Activated T-helper 17 cell treated with anti-CD3 and anti-CD28 coated beads, Interleukin-2, amount 50 U/mL, for 72 hours (primary cell): ENCODE results near the gene LEP. TPM values are rescaled to one million over a fixed set of nuclear protein-coding genes. Genes with fewer than 3 reads are reported as not detected.
"Not testable (repeated sequence)": the region's sequence is repeated elsewhere in the genome, so short reads cannot be mapped to it uniquely, and the experiment has no call there.

Experiments
- ATAC-seq: fragments of 150-1000 bp; cut with Tn5 transposase; replicated peaks from 2 replicates; pipeline ENCODE4 v1.10.0; 2021; ENCODE audit warnings: mild to moderate bottlenecking, moderate library complexity
- H3K27ac Mint-ChIP-seq: one replicate; pipeline ENCODE4 v1.8.0; 2022; ENCODE audit warnings: mixed read lengths
- H3K27me3 Mint-ChIP-seq: one replicate; pipeline ENCODE4 v1.8.0; 2022; ENCODE audit warnings: mixed read lengths
- H3K36me3 Mint-ChIP-seq: one replicate; pipeline ENCODE4 v1.8.0; 2022; ENCODE audit warnings: low read depth, mild to moderate bottlenecking, mixed read lengths
- H3K4me1 Mint-ChIP-seq: one replicate; pipeline ENCODE4 v1.8.0; 2022; ENCODE audit warnings: mixed read lengths
- H3K4me3 Mint-ChIP-seq: one replicate; pipeline ENCODE4 v1.8.0; 2022; ENCODE audit warnings: mild to moderate bottlenecking, mixed read lengths
- H3K9me3 Mint-ChIP-seq: one replicate; pipeline ENCODE4 v1.8.0; 2022; ENCODE audit warnings: mixed read lengths
- total RNA-seq, 2 donors: library from RNA; stranded (reverse); gene quantifications; one replicate each; pipeline ENCODE4 v1.2.3, GENCODE V29; 2022

LEP gene
- total RNA-seq, 2 donors from 2014 or later: not detected

DNA sequence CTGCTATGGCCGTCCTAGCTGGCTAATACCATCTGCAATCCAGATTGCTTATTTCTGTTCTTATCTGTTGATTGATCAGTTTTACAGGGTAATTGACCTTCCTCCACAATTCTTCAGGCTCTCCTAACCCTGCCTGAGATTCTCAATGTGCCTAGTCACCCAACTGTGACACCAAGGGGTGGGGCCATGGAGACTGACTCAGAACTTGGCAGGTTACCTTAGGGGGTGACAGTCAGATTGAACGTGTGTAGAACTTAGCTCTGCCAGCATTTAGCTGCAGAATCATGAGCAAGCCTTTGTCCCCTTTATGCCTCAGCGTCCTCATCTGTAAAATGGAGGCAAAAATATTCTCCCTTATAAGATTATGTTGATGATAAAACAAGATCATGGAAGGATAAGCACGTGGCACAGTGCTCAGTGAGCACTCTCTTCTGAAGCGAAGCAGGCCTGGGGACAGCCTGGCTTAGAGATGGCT is 19.1 kb upstream of the LEP start:
- Mint-ChIP-seq H3K27ac (no peak overlapping the region), H3K9me3 (no peaks in the 10 kb centered on the region), H3K36me3 (no peaks in the 10 kb centered on the region), H3K4me3 (no peak overlapping the region), H3K4me1 (no peaks in the 10 kb centered on the region), H3K27me3 (peaks cover 20% of the 10 kb centered on the region)
- no peak for ATAC-seq

DNA sequence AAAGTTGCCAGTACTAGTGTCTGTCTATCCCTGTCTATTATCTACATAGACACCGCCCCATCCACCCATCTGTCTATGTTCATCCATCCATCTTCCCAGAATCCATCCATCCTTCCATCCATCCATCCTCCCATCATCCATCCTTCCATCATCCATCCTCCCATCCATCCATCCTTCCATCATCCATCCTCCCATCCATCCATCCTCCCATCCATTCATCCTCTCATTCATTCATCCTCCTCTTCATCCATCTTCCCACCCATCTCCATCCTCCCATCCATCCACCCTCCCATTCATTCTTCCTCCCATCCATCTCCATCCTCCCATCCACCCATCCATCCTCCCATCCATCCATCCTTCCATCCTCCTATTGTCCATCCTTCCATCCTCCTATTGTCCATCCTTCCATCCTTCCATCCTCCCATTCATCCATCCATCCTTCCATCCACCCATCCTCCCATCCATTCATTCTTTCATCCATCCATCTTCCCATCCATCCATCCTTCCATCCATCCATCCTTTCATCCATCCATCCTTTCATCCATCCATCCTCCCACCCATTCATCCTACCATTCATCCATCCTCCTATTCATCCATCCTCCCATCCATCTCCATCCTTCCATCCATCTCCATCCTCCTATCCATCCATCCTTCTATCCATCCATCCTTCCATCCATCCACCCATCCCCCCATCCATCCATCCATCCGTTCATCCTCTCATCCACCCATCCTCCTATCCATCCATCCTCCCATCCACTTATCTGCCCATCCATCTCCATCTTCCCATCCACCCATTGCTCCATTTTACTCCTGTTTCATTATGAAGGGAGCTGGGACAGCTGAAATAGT is 14.7 kb upstream of the LEP start:
- peaks cover 20% of the 10 kb centered on the region for H3K27me3 Mint-ChIP-seq
- H3K4me1 Mint-ChIP-seq: no peaks in the 10 kb centered on the region
- H3K36me3 Mint-ChIP-seq: no peaks in the 10 kb centered on the region
- H3K27ac Mint-ChIP-seq: no peak overlapping the region
- no peaks in the 10 kb centered on the region for H3K9me3 Mint-ChIP-seq
- no peak overlapping the region for H3K4me3 Mint-ChIP-seq
- ATAC-seq: no peak

DNA sequence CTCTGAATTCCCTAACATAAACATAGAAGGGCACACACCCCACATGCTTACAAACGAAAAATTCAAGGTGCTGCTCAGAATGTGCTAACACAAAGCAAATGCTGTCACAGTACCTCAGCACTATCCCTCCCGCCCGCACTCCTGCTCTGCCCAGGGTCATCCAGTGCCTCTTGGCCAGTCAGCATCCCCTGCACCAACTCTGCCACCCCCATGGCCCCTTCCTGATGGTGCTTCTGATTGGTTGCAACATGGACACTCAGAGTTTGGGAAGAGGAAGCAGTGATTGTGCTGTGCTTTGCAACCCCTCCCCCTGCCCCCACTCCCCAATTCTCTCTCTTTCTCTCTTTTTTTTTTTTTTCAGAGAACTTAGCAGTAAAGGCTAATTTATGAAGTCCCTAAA is 13.8 kb upstream of the LEP start:
- Mint-ChIP-seq H3K36me3 (no peaks in the 10 kb centered on the region), H3K27me3 (peaks cover 20% of the 10 kb centered on the region), H3K27ac (no peak overlapping the region), H3K4me1 (no peaks in the 10 kb centered on the region), H3K4me3 (no peak overlapping the region), H3K9me3 (no peaks in the 10 kb centered on the region)
- no peak for ATAC-seq

DNA sequence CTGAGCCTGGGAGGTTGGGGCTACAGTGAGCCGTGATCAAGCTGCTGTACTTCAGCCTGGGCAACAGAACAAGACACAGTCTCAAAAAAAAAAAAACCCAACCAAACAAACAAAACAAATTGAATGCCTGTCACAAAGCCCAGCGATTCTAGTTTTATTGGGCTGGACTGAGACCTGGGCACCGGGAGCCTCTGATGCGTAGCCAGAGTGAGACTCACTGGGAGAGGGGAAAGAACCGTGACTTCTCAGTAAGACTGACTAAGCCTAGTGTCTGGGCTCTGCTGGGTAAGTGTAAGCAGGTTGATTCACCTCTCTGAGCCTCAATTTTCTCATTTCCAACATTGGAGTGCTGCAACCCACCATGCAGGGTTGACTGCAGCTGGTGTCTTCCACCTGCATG is 10.1 kb upstream of the LEP start:
- Mint-ChIP-seq H3K4me1 (no peaks in the 10 kb centered on the region), H3K4me3 (no peak overlapping the region), H3K27me3 (peaks cover 22% of the 10 kb centered on the region), H3K9me3 (no peaks in the 10 kb centered on the region), H3K27ac (no peak overlapping the region), H3K36me3 (no peaks in the 10 kb centered on the region)
- ATAC-seq: peak; percentile 77

DNA sequence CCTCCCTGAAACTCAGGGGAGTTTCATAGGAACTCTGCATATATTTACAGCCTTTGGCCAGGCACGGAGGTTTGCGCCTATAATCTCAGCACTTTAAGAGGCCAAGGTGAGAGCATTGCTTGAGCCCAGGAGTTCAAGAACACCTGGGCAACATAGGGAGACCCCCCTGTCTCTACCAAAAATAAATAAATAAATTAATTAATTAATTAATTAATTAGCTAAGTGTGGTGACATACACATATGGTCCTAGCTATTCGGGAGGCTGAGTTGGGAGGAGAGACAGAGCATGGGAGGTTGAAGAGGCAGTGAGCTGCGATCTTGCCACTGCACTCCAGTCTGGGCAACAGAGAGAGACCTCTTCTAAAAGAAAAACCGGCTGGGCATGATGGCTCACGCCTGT is 9.4 kb upstream of the LEP start:
- H3K4me1 Mint-ChIP-seq: no peaks in the 10 kb centered on the region
- ATAC-seq: no peak
- H3K27me3 Mint-ChIP-seq: peaks cover 15% of the 10 kb centered on the region
- H3K27ac Mint-ChIP-seq: no peak overlapping the region
- H3K4me3 Mint-ChIP-seq: no peak overlapping the region
- no peaks in the 10 kb centered on the region for H3K36me3 Mint-ChIP-seq
- H3K9me3 Mint-ChIP-seq: no peaks in the 10 kb centered on the region

DNA sequence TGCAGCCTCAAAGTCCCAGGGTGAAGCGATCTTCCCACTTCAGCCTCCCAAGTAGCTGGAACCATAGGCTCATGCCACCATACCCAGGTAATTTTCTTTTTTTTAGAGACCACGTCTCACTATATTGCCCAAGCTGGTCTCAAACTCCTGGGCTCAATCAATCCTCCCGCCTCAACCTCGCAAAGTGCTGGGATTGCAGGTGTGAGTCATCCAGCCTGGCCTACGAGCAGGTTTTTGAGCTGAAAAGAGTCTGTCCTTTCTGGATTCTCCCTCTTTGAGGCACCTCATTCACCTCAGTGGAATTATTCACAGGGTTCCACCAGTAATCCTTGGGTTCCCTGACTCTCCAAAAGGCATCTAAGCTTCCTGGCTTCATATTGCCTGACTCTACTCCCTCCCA is 7.6 kb upstream of the LEP start:
- Mint-ChIP-seq H3K9me3 (no peaks in the 10 kb centered on the region), H3K27me3 (peaks cover 11% of the 10 kb centered on the region), H3K27ac (no peak overlapping the region), H3K36me3 (no peaks in the 10 kb centered on the region), H3K4me1 (no peaks in the 10 kb centered on the region), H3K4me3 (no peak overlapping the region)
- ATAC-seq: no peak

DNA sequence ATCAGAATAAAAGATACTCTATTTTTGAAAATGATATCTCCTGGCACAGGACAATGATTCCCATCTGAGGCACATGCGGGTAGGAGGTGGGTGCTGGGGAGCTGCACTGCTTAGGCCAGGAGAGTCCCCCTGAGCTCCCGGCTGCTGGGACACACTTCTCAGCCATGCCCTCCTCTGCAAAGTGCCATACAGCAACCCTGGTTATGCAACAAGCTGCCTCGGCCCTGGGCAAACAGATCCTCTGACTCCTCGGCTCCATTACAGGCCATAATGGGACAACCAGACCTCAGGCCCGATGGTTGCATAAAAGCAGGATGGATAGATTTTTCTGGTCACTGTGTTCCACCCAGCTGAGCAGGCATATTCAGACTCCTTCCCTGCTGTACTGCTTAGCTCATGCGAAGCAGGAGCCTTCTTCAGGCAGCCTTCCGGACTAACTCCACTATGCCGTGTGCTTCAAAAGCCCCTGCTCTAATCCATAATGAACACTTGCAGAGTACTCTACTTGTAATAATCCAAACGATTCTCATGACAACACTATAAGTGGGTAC is 6.5 kb upstream of the LEP start:
- Mint-ChIP-seq H3K27ac (no peak overlapping the region), H3K4me3 (no peak overlapping the region), H3K4me1 (no peaks in the 10 kb centered on the region), H3K9me3 (no peaks in the 10 kb centered on the region), H3K36me3 (no peaks in the 10 kb centered on the region), H3K27me3 (peaks cover 11% of the 10 kb centered on the region)
- no peak for ATAC-seq

DNA sequence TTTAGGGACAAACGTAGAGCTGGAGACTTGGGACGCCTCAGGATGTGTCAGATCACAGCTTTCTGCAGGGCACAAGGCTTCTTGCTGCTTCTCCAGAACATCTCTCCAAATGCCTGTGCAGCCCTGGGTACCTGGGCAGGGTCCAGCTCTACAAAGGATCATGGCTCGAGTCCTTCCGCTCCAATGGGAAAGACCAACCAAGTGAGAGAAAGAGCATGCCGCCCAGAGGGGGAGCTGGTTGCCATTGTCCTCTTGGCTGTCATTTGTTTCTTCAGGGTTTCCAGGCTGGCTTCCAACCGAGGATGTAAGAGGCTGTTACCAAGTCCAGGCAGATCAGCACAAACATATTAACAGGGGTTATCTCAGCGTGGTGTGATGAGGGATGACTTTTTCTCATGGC is 5.6 kb upstream of the LEP start:
- no peaks in the 10 kb centered on the region for H3K4me1 Mint-ChIP-seq
- peaks cover 7% of the 10 kb centered on the region for H3K27me3 Mint-ChIP-seq
- no peaks in the 10 kb centered on the region for H3K36me3 Mint-ChIP-seq
- H3K4me3 Mint-ChIP-seq: no peak overlapping the region
- no peak for ATAC-seq
- no peaks in the 10 kb centered on the region for H3K9me3 Mint-ChIP-seq
- no peak overlapping the region for H3K27ac Mint-ChIP-seq

DNA sequence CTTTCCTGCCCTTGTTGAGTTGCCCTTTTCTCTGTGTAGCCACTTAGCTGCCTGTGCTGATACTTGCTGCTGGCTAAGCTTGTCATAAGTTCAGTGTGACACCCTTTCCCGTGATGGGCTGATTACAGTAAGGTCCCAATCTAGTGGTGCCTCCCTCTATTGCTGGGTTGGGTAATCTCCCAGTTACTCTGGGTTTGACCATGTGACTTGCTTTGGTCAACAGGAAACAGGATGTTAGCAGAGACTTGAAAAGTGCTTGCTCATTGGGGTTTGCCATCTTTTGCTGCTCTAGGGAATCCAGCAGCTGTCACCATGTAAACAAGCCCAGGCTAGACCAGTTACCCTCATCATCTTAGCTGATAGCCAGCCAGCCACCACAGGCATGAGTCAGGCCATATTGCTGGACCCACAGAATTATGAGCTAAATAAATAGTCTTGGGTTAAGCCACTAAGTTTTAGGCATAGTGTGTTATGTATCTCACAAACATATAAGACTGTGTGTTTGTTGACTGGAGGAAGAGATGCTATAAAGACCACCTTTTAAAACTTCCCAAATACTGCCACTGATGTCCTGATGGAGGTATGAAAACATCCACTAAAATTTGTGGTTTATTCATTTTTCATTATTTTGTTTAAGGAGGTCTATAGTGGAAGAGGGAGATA is 4.0 kb upstream of the LEP start:
- peak overlapping the region; percentile 1 for H3K27ac Mint-ChIP-seq
- ATAC-seq: peak; percentile 92

DNA sequence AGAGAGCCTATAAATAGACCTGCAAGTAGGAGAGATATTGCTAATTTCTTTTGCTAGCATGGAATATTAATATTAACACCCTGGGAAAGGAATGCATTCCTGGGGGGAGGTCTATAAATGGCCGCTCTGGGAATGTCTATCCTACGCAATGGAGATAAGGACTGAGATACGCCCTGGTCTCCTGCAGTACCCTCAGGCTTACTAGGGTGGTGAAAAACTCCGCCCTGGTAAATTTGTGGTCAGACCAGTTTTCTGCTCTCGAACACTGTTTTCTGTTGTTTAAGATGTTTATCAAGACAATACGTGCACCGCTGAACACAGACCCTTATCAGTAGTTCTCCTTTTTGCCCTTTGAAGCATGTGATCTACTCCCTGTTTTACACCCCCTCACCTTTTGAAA is 1.9 kb upstream of the LEP start:
- not testable (repeated sequence) for H3K9me3 Mint-ChIP-seq, ATAC-seq, H3K4me1 Mint-ChIP-seq, H3K36me3 Mint-ChIP-seq, H3K4me3 Mint-ChIP-seq, H3K27ac Mint-ChIP-seq
- H3K27me3 Mint-ChIP-seq: peaks cover 19% of the 10 kb centered on the region

More for the DNA sequence above, 4.0 kb upstream of the LEP start:
- Mint-ChIP-seq H3K27me3 (peaks cover 13% of the 10 kb centered on the region), H3K9me3 (no peaks in the 10 kb centered on the region), H3K4me1 (no peaks in the 10 kb centered on the region), H3K36me3 (no peaks in the 10 kb centered on the region), H3K4me3 (no peak overlapping the region)

DNA sequence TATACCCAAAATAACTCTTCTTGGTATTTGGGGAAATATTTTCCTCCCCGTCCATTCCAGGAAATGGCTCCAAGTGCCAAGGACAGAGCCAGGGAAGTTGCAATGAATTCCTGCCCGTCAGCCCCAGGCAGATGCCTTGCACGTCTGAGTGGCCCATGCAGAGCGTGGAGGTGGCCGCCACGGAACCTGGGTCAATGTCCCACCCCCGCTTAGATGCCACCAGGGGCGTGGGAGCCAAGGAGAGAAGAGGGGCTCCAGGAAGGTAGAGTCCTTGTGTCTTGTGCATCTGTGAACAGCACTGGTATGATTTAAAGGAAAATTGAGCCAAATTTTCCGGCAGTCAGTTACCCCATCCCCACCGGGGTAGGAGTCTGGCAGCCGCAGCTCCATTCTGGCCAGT is 1.6 kb downstream of the LEP start:
- Mint-ChIP-seq H3K4me3 (no peak overlapping the region), H3K27me3 (peaks cover 33% of the 10 kb centered on the region), H3K4me1 (no peaks in the 10 kb centered on the region), H3K27ac (no peak overlapping the region), H3K9me3 (no peaks in the 10 kb centered on the region), H3K36me3 (no peaks in the 10 kb centered on the region)
- no peak for ATAC-seq

DNA sequence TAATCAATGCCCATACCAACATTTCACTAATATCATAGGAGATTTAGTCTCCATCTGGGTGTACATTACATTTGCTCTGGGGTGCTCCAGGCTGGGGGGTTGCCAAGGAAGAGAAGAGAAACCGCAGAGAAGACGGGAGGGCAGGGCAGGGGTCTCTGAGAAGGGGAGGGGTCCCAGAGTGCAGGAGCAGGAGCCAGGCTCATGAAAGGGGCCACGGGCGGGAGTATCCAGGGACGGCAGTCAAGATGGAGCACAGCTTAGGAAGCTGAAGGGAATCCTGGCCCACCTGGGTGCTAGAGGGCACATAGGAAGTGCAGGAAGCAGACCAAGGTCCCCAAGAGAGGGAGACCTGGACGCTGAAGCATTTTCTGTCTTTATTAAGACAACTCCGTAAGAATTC is 2.2 kb downstream of the LEP start:
- Mint-ChIP-seq H3K27ac (no peak overlapping the region), H3K9me3 (no peaks in the 10 kb centered on the region), H3K4me1 (no peaks in the 10 kb centered on the region), H3K27me3 (peaks cover 33% of the 10 kb centered on the region), H3K4me3 (no peak overlapping the region), H3K36me3 (no peaks in the 10 kb centered on the region)
- ATAC-seq: no peak

DNA sequence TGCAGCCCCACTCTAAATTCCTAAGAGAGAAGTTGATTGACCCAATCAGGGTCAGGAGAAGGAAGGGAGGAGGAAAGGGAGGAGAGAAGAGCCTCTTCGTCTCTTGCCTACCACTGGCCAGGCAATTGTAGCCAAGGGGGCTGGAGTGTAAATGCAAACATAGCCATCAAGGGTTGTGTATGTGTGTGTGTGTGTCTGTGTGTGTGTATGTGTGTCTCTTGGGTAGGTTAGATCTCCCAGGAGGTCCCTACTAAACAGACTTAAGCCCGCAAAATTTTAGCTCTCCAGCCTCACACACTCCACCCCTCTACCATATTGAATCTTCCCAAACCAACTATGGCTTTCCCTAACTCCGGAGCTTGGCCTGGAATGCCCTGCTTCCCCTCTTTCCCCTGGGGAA is 3.8 kb downstream of the LEP start:
- Mint-ChIP-seq H3K4me3 (no peak overlapping the region), H3K9me3 (no peaks in the 10 kb centered on the region), H3K27ac (no peak overlapping the region), H3K36me3 (no peaks in the 10 kb centered on the region), H3K4me1 (no peaks in the 10 kb centered on the region), H3K27me3 (peaks cover 39% of the 10 kb centered on the region)
- no peak for ATAC-seq

DNA sequence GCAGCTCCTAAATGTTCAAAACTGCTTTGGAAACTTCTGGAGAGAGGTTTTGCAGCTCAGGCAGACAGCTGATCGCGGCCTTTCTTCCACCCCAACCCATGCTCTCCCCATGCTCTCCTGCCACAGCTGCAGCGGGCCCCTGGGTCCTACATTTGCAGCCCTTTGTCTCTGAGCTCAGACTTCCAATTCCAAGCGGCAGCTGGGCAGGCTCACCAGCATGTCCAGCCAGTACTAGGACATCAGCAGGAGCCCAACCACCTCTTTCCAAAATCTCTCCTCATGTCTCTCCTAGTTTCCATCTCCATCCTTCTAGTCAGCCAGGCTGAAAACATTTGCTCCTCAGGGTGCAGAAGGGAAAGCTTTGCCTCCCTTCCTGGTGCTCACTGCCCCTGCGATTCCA is 6.0 kb downstream of the LEP start:
- H3K4me3 Mint-ChIP-seq: no peak overlapping the region
- no peaks in the 10 kb centered on the region for H3K9me3 Mint-ChIP-seq
- no peak for ATAC-seq
- H3K36me3 Mint-ChIP-seq: no peaks in the 10 kb centered on the region
- no peak overlapping the region for H3K27ac Mint-ChIP-seq
- H3K4me1 Mint-ChIP-seq: no peaks in the 10 kb centered on the region
- peaks cover 37% of the 10 kb centered on the region for H3K27me3 Mint-ChIP-seq

DNA sequence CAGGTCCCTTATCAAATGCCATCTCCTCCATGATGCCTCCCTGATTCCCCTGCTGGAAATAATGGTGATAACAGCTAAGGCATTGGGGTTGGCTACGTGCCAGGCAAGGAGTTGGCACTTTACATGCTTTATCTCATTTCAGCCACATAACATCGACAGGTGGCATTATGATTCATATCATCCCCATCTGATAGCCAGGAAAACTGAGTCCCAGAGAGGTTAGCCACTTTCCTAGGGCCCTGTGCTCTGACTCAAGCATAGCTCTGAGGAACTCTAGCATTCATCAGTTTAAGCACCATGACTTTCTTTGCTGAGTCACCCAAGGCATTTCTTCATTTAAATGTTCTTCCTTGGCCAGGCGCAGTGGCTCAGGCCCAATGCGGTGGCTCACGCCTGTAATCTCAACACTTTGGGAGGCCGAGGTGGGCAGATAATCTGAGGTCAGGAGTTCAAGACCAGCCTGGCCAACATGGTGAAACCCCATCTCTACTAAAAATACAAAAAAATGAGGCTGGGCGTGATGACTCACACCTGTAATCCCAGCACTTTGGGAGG is 6.6 kb downstream of the LEP start:
- Mint-ChIP-seq H3K27ac (no peak overlapping the region), H3K4me1 (no peaks in the 10 kb centered on the region), H3K9me3 (no peaks in the 10 kb centered on the region), H3K27me3 (peaks cover 34% of the 10 kb centered on the region), H3K4me3 (no peak overlapping the region), H3K36me3 (no peaks in the 10 kb centered on the region)
- ATAC-seq: no peak
